ENCODE results near the gene ARHGAP45.

- TF ChIP-seq CTCF (IDR thresholded peaks at IDR 0.05) (no peak), POLR2A (IDR thresholded peaks at IDR 0.05) (no peak)
These were observed 52.7 kb downstream of the ARHGAP45 start for GRCh38 chr19:1119475-1120217.

All from body of pancreas (tissue), 4 donors.